Endodermal cell (in vitro differentiated cells): ENCODE results near the gene AUTS2. TPM values are rescaled to one million over a fixed set of nuclear protein-coding genes. Genes with fewer than 3 reads are reported as not detected.

ENCODE experiments used
- DNase-seq: peaks from one replicate; pipeline ENCODE4 v3.0.0-alpha.2; 2017
- H3K27ac ChIP-seq: 2 replicates; pipeline ENCODE4 v1.5.1; 2013; ENCODE audit warnings: mild to moderate bottlenecking, low read depth, low read length, moderate library complexity
- H3K27me3 ChIP-seq: 2 replicates; pipeline ENCODE4 v1.6.1; 2013; ENCODE audit warnings: mild to moderate bottlenecking, low read length, moderate library complexity; ENCODE audit not compliant: insufficient read depth, control insufficient read depth, poor library complexity, severe bottlenecking
- H3K36me3 ChIP-seq: 2 replicates; pipeline ENCODE4 v1.7.0; 2013; ENCODE audit warnings: mild to moderate bottlenecking, low read length, moderate library complexity; ENCODE audit not compliant: control insufficient read depth, insufficient read depth
- H3K4me1 ChIP-seq: one replicate; pipeline ENCODE4 v1.7.0; 2013; ENCODE audit warnings: low read length; ENCODE audit not compliant: control insufficient read depth, insufficient read depth
- H3K4me3 ChIP-seq: 2 replicates; pipeline ENCODE4 v1.5.1; 2013; ENCODE audit warnings: mild to moderate bottlenecking, low read length, moderate library complexity
- H3K9ac ChIP-seq: 2 replicates; pipeline ENCODE4 v1.6.1; 2013; ENCODE audit warnings: mild to moderate bottlenecking, low read length, moderate library complexity; ENCODE audit not compliant: poor library complexity, severe bottlenecking; ENCODE audit errors: extremely low read depth
- H3K9me3 ChIP-seq: 2 replicates; pipeline ENCODE4 v1.6.1; 2013; ENCODE audit warnings: mild to moderate bottlenecking, low read length, moderate library complexity; ENCODE audit not compliant: control insufficient read depth
- H3K27ac Mint-ChIP-seq: 2 replicates; pipeline ENCODE4 v1.8.0; 2020; ENCODE audit warnings: mixed read lengths
- H3K27me3 Mint-ChIP-seq: 2 replicates; pipeline ENCODE4 v1.8.0; 2021; ENCODE audit warnings: mild to moderate bottlenecking, mixed read lengths; ENCODE audit not compliant: insufficient read depth
- H3K36me3 Mint-ChIP-seq: 2 replicates; pipeline ENCODE4 v1.8.0; 2020; ENCODE audit warnings: low read depth, mixed read lengths
- H3K4me1 Mint-ChIP-seq: 2 replicates; pipeline ENCODE4 v1.8.0; 2020; ENCODE audit warnings: mixed read lengths
- H3K4me3 Mint-ChIP-seq: 2 replicates; pipeline ENCODE4 v1.8.0; 2020; ENCODE audit warnings: mild to moderate bottlenecking, moderate library complexity, mixed read lengths
- H3K9me3 Mint-ChIP-seq: 2 replicates; pipeline ENCODE4 v1.8.0; 2020; ENCODE audit warnings: mild to moderate bottlenecking, mixed read lengths
- CTCF ChIP-seq: fragments of 200-600 bp; sonication (generic); conservative IDR thresholded peaks from 2 replicates; pipeline ENCODE4 v1.5.0; 2021; ENCODE audit warnings: antibody characterized with exemption, mild to moderate bottlenecking
- WGBS, 2 experiments: methylation state at CpG; one replicate each; pipeline versions ENCODE4 v1.1.5 to v1.1.7; 2013; ENCODE audit warnings: missing lambda C conversion rate in 2 of 2, mixed read lengths in 1 of 2; ENCODE audit not compliant: insufficient coverage in 1 of 2, insufficient read length in 1 of 2; 5-methylcytosine and 5-hydroxymethylcytosine counted together
- total RNA-seq, 2 donors: library from RNA; stranded (reverse); fragmentation: NEBNext Ultra II Directional in 1 of 2; extraction: Animal tissue kit (Norgen Biotek cat#: 25700) in 1 of 2; gene quantifications; 2 replicates in 1 of 2; 3 replicates in 1 of 2; pipeline ENCODE4 v1.2.1, GENCODE V29; 2021

Gene AUTS2
- total RNA-seq, 2 donors from 2014 or later: 76.8 to 106 TPM

DNA sequence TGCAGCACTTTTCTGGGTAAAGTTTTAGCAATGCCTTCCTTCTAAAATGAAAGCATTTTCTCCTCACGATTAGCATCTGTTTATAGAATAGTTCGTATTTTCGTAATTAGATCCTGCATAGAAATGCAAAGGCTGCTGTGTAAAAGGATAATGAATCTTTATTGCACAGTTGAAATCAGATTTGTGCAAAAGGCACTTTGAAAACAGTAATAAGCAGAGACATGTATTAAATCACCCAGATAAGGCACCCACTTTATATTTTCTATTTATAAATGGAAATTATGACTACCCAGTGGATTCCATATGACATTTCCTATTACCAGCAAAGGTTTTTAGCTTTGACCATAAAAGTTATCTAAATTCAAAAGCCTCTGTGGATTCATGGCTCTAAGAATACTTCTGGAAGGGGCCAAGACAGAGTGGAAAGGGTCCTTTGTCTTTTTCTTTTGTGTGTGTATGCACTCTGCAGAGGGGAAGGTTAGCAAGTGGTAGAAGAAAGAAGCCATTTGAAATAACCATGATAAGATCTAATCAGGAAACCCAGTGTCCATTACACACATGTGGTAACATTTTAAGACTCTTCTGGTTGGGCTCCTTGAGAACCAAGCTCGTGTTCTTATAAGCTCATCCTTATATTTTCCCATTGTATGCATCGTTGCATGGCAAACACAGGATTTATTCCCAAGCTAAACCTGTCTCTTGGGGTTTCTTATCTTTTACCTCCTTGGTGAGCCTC, 612.1 kb downstream of the AUTS2 start:
- Histone ChIP-seq H3K9ac (no peak overlapping the region), H3K27ac (peak overlapping the region; percentile 16), H3K9me3 (no peaks in the 10 kb centered on the region), H3K4me3 (no peak overlapping the region), H3K36me3 (no peaks in the 10 kb centered on the region), H3K4me1 (peaks cover 7% of the 10 kb centered on the region), H3K27me3 (no peaks in the 10 kb centered on the region)
- H3K27ac Mint-ChIP-seq: no peak overlapping the region
- no peak for DNase-seq
- no peak overlapping the region for H3K4me3 Mint-ChIP-seq
- whole genome bisulfite sequencing, 2 experiments: 86 to 89% methylated on average over 1 to 5 of the region's 5 CpGs
- no peak for TF ChIP-seq CTCF
- H3K36me3 Mint-ChIP-seq: peaks cover 5% of the 10 kb centered on the region
- no peaks in the 10 kb centered on the region for H3K27me3 Mint-ChIP-seq
- H3K9me3 Mint-ChIP-seq: no peaks in the 10 kb centered on the region
- no peaks in the 10 kb centered on the region for H3K4me1 Mint-ChIP-seq

- H3K36me3 ChIP-seq: no peaks in the 10 kb centered on the region
- DNase-seq: no peak
- Mint-ChIP-seq H3K4me3 (no peak overlapping the region), H3K4me1 (no peaks in the 10 kb centered on the region), H3K27me3 (no peaks in the 10 kb centered on the region), H3K36me3 (peaks cover 5% of the 10 kb centered on the region), H3K9me3 (no peaks in the 10 kb centered on the region), H3K27ac (no peak overlapping the region)
- H3K4me1 ChIP-seq: peaks cover 7% of the 10 kb centered on the region
- no peak overlapping the region for H3K4me3 ChIP-seq
- H3K9me3 ChIP-seq: no peaks in the 10 kb centered on the region
- 95 to 96% methylated on average over 6 of the region's 6 CpGs for WGBS, 2 experiments
- no peak for TF ChIP-seq CTCF
- no peak overlapping the region for H3K9ac ChIP-seq
- H3K27ac ChIP-seq: no peak overlapping the region
- no peaks in the 10 kb centered on the region for H3K27me3 ChIP-seq
Observed at GRCh38 chr7:70210936-70211310, 612.6 kb downstream of the AUTS2 start.

GRCh38 chr7:70212281-70212680, 614.0 kb downstream of the AUTS2 start:
- Mint-ChIP-seq H3K36me3 (peaks cover 5% of the 10 kb centered on the region), H3K4me1 (peaks cover 10% of the 10 kb centered on the region), H3K27me3 (no peaks in the 10 kb centered on the region), H3K4me3 (no peak overlapping the region), H3K27ac (no peak overlapping the region), H3K9me3 (no peaks in the 10 kb centered on the region)
- Histone ChIP-seq H3K4me1 (peaks cover 12% of the 10 kb centered on the region), H3K36me3 (no peaks in the 10 kb centered on the region), H3K4me3 (no peak overlapping the region), H3K27me3 (no peaks in the 10 kb centered on the region), H3K27ac (no peak overlapping the region), H3K9me3 (no peaks in the 10 kb centered on the region), H3K9ac (no peak overlapping the region)
- WGBS, 2 experiments: 90 to 92% methylated on average over 3 to 6 of the region's 6 CpGs
- TF ChIP-seq CTCF: no peak
- no peak for DNase-seq
